Colonic mucosa (tissue), 4 donors: ENCODE results near the gene ERI3. TPM values are rescaled to one million over a fixed set of nuclear protein-coding genes. Genes with fewer than 3 reads are reported as not detected.

Experiments used
- DNase-seq: peaks from one replicate; pipeline ENCODE4 v3.0.0-alpha.2; 2020
- H3K27ac ChIP-seq: fragments of 200-600 bp; one replicate; pipeline ENCODE4 v1.8.0; 2021
- H3K27me3 ChIP-seq: fragments of 200-600 bp; one replicate; pipeline ENCODE4 v1.8.0; 2021
- H3K36me3 ChIP-seq: fragments of 200-600 bp; one replicate; pipeline ENCODE4 v1.8.0; 2021
- H3K4me1 ChIP-seq: fragments of 200-600 bp; one replicate; pipeline ENCODE4 v1.8.0; 2021; ENCODE audit warnings: mild to moderate bottlenecking
- H3K4me3 ChIP-seq: fragments of 200-600 bp; one replicate; pipeline ENCODE4 v1.8.0; 2021
- H3K9ac ChIP-seq, 2 donors: one replicate each; pipeline ENCODE4 v1.7.0; 2013; ENCODE audit warnings: control low read depth in 2 of 2, low read depth in 2 of 2, low read length in 2 of 2
- H3K9me3 ChIP-seq: fragments of 200-600 bp; one replicate; pipeline ENCODE4 v1.8.0; 2021
- CTCF ChIP-seq: fragments of 200-600 bp; IDR thresholded peaks from one replicate; pipeline ENCODE4 v1.8.0; 2022; ENCODE audit warnings: antibody characterized with exemption, mild to moderate bottlenecking
- intact Hi-C: fragments of 100-400 bp; cut with DNase I; formaldehyde crosslinking; loops from one replicate; pipeline ENCODE4 v1.14.1; 2022
- total RNA-seq, 2 donors: library from RNA; stranded (reverse); fragmentation: NEBNext Ultra II Directional in 1 of 2; extraction: Animal tissue kit (Norgen Biotek cat#: 25700) in 1 of 2; gene quantifications; one replicate each; pipeline ENCODE4 v1.2.1, GENCODE V29; 2021
- donor health status: healthy.
- donor health status: DM: no; HTN: no; CAD: no.
- donor health status: DM: no; HTN: no; CAD: no.

The ERI3 gene
- total RNA-seq, 2 donors from 2014 or later: 29.7 to 58.2 TPM

DNA sequence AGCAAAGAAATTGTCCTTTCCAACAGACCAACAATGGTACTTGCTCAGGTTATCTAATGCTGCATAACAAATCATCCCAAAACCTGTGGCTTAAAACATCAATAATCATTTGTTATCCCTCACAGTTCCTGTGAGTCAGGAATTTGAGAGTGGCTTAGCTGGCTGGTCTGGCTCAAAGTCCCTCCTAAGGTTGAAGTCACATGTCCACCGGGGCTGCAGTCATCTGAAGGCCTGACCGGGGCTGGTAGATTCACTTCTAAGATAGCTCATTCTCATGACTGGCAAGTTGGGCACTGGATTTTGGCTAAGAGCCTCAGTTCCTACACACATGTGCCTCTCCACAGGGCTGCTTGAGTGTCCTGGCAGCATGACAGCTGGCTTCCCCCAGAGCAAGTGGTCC lies 16.9 kb downstream of the ERI3 start:
- Histone ChIP-seq H3K4me3 (no peak overlapping the region), H3K9ac (no peak overlapping the region), H3K27me3 (no peaks in the 10 kb centered on the region), H3K27ac (no peak overlapping the region), H3K4me1 (no peaks in the 10 kb centered on the region), H3K36me3 (no peaks in the 10 kb centered on the region), H3K9me3 (no peaks in the 10 kb centered on the region)
- no peak for TF ChIP-seq CTCF
- intact Hi-C loops: no loop called here
- DNase-seq: no peak

DNA sequence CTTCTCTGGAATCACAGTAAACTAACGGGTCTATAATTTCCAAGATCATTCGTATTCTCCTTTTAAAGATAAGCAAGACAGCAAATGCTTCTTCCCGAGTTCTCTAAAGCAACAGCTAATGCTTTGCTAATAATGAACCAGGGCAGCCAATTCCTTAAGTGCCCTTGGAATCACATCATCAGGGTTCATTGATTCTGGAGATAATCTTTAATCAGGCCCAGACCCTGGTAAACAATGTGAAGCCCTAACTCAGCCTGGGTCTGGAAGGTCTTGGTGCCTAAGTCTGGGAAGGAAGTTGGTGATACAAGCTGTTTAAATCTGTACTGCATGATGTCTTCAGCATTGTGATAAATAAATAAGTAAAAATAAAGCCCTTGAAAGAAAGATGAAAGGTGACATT lies 18.4 kb downstream of the ERI3 start:
- TF ChIP-seq CTCF: no peak
- no peak overlapping the region for H3K4me3 ChIP-seq
- DNase-seq: no peak
- H3K27ac ChIP-seq: no peak overlapping the region
- no peaks in the 10 kb centered on the region for H3K9me3 ChIP-seq
- no peak overlapping the region for H3K9ac ChIP-seq
- intact Hi-C loops: no loop called here
- H3K36me3 ChIP-seq: no peaks in the 10 kb centered on the region
- H3K4me1 ChIP-seq: no peaks in the 10 kb centered on the region
- H3K27me3 ChIP-seq: no peaks in the 10 kb centered on the region

- Histone ChIP-seq H3K9ac (no peak overlapping the region), H3K9me3 (no peaks in the 10 kb centered on the region), H3K4me3 (no peak overlapping the region), H3K27me3 (no peaks in the 10 kb centered on the region), H3K4me1 (no peaks in the 10 kb centered on the region), H3K36me3 (no peaks in the 10 kb centered on the region), H3K27ac (no peak overlapping the region)
- no peak for TF ChIP-seq CTCF
- no peak for DNase-seq
- intact Hi-C loops: no loop called here
Measured at GRCh38 chr1:44334968-44335367, 20.1 kb downstream of the ERI3 start.

- intact Hi-C loops: no loop called here
- Histone ChIP-seq H3K4me1 (no peaks in the 10 kb centered on the region), H3K36me3 (no peaks in the 10 kb centered on the region), H3K9me3 (no peaks in the 10 kb centered on the region), H3K27ac (no peak overlapping the region), H3K4me3 (no peak overlapping the region), H3K9ac (no peak overlapping the region), H3K27me3 (no peaks in the 10 kb centered on the region)
- DNase-seq: no peak
- TF ChIP-seq CTCF: no peak
Measured at GRCh38 chr1:44333376-44333775, 21.7 kb downstream of the ERI3 start.

DNA sequence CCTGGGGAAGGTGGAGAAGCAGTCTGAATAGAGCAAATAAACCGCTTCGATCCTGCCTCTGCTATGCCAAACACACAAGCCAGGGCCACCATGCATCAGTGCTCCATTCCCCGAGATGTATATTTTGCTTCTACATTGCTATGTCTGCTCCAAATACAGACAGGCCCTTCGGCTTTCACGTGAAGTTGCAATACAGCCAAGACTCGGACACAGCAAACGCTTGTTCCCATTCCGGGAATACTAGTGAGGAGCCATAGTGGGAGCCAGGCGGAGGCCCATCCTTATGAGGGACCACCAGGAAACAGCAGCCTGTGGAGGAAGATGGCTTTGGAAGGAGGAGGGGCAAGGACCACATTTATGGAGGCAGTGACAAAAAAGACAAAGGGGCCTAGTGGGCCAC lies 22.6 kb downstream of the ERI3 start:
- Histone ChIP-seq H3K4me3 (no peak overlapping the region), H3K4me1 (no peaks in the 10 kb centered on the region), H3K9me3 (no peaks in the 10 kb centered on the region), H3K27me3 (no peaks in the 10 kb centered on the region), H3K27ac (no peak overlapping the region), H3K36me3 (no peaks in the 10 kb centered on the region), H3K9ac (no peak overlapping the region)
- DNase-seq: no peak
- intact Hi-C loops: no loop called here
- TF ChIP-seq CTCF: no peak

DNA sequence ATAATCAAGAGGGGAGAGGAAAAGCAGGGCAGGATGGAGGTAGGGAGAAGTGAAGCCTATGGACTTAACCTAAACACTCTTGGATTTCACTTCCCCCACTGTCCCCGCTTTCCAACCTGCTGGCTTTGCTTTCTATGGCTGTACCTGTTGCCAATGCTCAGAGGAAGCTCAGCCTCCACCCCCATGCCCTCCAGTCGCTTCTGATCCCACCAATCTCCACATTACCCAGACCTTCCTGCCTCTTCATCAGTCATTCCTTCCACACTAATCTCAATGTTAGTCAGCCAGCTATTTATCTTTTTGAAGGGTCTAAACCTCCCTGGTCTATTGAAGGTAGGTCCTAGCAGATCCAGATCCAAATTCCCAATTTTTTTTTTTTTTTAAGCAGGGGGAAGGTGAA lies 24.1 kb downstream of the ERI3 start:
- no peak for TF ChIP-seq CTCF
- no peaks in the 10 kb centered on the region for H3K4me1 ChIP-seq
- intact Hi-C loops: no loop called here
- H3K27me3 ChIP-seq: no peaks in the 10 kb centered on the region
- H3K9me3 ChIP-seq: no peaks in the 10 kb centered on the region
- DNase-seq: no peak
- no peak overlapping the region for H3K9ac ChIP-seq
- no peak overlapping the region for H3K27ac ChIP-seq
- no peak overlapping the region for H3K4me3 ChIP-seq
- no peaks in the 10 kb centered on the region for H3K36me3 ChIP-seq
